DND-41 (cell line): ENCODE measurements around the gene FLOT1.

Source experiments
- EZH2 ChIP-seq: IDR thresholded peaks from 3 replicates; pipeline ENCODE4 v1.6.1; 2012; ENCODE audit warnings: borderline replicate concordance, low read depth, mild to moderate bottlenecking, moderate library complexity, low read length, inconsistent platforms; ENCODE audit not compliant: severe bottlenecking
- TF ChIP-seq, protein P1 (sequence below): IDR thresholded peaks from 2 replicates; pipeline ENCODE4 v1.5.1; 2012; ENCODE audit warnings: borderline replicate concordance, low read length, moderate library complexity, mild to moderate bottlenecking; ENCODE audit not compliant: poor library complexity, severe bottlenecking; ENCODE audit errors: extremely low read depth

GRCh38 chr6:30743099-30744053, 889 bp upstream of the FLOT1 start:
- TF ChIP-seq, protein P1, sequence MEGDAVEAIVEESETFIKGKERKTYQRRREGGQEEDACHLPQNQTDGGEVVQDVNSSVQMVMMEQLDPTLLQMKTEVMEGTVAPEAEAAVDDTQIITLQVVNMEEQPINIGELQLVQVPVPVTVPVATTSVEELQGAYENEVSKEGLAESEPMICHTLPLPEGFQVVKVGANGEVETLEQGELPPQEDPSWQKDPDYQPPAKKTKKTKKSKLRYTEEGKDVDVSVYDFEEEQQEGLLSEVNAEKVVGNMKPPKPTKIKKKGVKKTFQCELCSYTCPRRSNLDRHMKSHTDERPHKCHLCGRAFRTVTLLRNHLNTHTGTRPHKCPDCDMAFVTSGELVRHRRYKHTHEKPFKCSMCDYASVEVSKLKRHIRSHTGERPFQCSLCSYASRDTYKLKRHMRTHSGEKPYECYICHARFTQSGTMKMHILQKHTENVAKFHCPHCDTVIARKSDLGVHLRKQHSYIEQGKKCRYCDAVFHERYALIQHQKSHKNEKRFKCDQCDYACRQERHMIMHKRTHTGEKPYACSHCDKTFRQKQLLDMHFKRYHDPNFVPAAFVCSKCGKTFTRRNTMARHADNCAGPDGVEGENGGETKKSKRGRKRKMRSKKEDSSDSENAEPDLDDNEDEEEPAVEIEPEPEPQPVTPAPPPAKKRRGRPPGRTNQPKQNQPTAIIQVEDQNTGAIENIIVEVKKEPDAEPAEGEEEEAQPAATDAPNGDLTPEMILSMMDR, result peak; percentile 1
- TF ChIP-seq EZH2, result peak; percentile 42
